ENCODE results near the gene PURB. TPM values are rescaled to one million over a fixed set of nuclear protein-coding genes. Genes with fewer than 3 reads are reported as not detected.

The PURB gene
- total RNA-seq, 1 experiment from 2014 or later = 21.3 TPM

DNA sequence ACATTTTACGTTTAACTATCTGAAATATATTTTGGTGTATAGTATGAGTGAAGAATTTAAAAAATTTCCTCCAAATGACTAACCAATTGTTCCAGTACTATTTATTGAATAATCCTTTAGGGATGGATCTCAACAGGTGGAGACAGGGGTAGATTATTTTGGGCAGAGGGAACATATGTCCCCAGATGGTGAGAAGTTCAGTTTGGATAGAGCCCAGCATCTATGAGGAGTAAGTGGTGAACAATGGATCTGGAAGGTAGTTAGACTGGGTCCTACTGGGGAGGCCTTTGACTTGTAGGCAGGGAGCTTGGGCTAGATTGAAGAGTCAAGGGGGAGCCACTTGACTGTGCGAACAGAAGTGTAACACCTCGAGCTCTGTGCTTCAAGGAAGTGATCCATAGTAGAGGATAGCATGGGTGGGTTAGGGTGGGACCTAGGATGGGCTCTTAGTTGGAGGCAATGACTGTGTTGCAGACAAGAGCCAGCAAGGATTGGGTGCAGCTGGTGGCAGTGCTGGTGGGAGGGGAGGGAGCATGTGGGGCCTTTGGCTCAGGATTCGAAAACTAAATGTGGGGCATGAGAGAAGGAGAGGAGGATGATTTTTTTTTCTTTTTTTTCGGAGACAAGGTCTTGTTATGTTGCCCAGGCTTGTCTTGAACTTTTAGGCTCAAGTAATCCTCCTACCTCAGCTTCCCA is 3.9 kb upstream of the PURB start:
- Histone ChIP-seq H2BK12ac (ENCODE audit: insufficient read length, low read depth, low read length) (no peak overlapping the region), H3T11ph (ENCODE audit: low read length) (no peak overlapping the region), H3K79me1 (ENCODE audit: insufficient read depth, low read depth, low read length, poor library complexity, severe bottlenecking) (no peaks in the 10 kb centered on the region), H2BK120ac (ENCODE audit: low read depth, low read length, poor library complexity, severe bottlenecking) (no peak overlapping the region), H4K8ac (replicated peaks; ENCODE audit: insufficient read length, low read depth, low read length) (no peak overlapping the region), H3K27ac (ENCODE audit: insufficient read length, low read depth, low read length) (no peak overlapping the region), H3K23me2 (ENCODE audit: insufficient read length, low read depth, low read length, poor library complexity, severe bottlenecking) (peaks cover 9% of the 10 kb centered on the region), H4K20me1 (ENCODE audit: control insufficient read depth, insufficient read depth, insufficient read length) (no peaks in the 10 kb centered on the region), H3K9me3 (ENCODE audit: control insufficient read depth, low read depth, low read length) (no peaks in the 10 kb centered on the region), H4K91ac (ENCODE audit: insufficient read length, low read depth, low read length) (no peak overlapping the region), H3K27me3 (ENCODE audit: insufficient read depth, low read length) (no peaks in the 10 kb centered on the region), H3K4me2 (ENCODE audit: insufficient read depth, insufficient read length, low read length) (no peak overlapping the region), H3K56ac (ENCODE audit: insufficient read length, low read depth, low read length) (no peak overlapping the region), H2AFZ (ENCODE audit: low read length) (no peak overlapping the region), H4K5ac (ENCODE audit: insufficient read length, low read depth, low read length) (no peak overlapping the region), H3K4ac (ENCODE audit: low read depth, low read length) (no peak overlapping the region), H3K79me2 (ENCODE audit: insufficient read depth, low read length) (no peaks in the 10 kb centered on the region; the same call in 1 of the 2 replicates), H3K23ac (ENCODE audit: insufficient read length, low read depth, low read length) (no peak overlapping the region), H2BK15ac (ENCODE audit: low read depth, low read length) (no peak overlapping the region), H3K4me1 (ENCODE audit: insufficient read depth, low read length) (no peaks in the 10 kb centered on the region), H3K18ac (ENCODE audit: insufficient read length, low read depth, low read length) (no peak overlapping the region), H2AK5ac (ENCODE audit: insufficient read length, low read length) (no peak overlapping the region), H2BK5ac (ENCODE audit: insufficient read length, low read length) (no peak overlapping the region), H3K9ac (ENCODE audit: extremely low read depth, insufficient read length, low read length) (no peak overlapping the region), H3K14ac (ENCODE audit: insufficient read depth, low read length) (no peak overlapping the region), H2BK20ac (ENCODE audit: low read depth, low read length, poor library complexity, severe bottlenecking) (no peak overlapping the region)
- Mint-ChIP-seq H3K4me1 (peaks cover 7% of the 10 kb centered on the region in 2 experiments), H3K9me3 (no peaks in the 10 kb centered on the region; a peak in 2 of 5 replicates), H3K36me3 (ENCODE audit: insufficient read depth in 1 of 3, low read depth in 3 of 3) (peaks cover 3% of the 10 kb centered on the region in 3 experiments; a peak in 6 of 7 replicates), H3K4me3 (no peak overlapping the region), H3K27ac (0 out of 7 replicates have a peak overlapping the region, but pooled peaks of 1 of the 3 experiments have one; percentile 49), H3K27me3 (ENCODE audit: low read depth) (peaks cover 6% of the 10 kb centered on the region)
- TF ChIP-seq, protein P1, sequence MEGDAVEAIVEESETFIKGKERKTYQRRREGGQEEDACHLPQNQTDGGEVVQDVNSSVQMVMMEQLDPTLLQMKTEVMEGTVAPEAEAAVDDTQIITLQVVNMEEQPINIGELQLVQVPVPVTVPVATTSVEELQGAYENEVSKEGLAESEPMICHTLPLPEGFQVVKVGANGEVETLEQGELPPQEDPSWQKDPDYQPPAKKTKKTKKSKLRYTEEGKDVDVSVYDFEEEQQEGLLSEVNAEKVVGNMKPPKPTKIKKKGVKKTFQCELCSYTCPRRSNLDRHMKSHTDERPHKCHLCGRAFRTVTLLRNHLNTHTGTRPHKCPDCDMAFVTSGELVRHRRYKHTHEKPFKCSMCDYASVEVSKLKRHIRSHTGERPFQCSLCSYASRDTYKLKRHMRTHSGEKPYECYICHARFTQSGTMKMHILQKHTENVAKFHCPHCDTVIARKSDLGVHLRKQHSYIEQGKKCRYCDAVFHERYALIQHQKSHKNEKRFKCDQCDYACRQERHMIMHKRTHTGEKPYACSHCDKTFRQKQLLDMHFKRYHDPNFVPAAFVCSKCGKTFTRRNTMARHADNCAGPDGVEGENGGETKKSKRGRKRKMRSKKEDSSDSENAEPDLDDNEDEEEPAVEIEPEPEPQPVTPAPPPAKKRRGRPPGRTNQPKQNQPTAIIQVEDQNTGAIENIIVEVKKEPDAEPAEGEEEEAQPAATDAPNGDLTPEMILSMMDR (conservative IDR thresholded peaks at IDR 0.05) = no peak
- no peak for DNase-seq
- no CpG with 5 or more reads among the region's 5 CpGs for WGBS (ENCODE audit: extremely low coverage, insufficient read length, low lambda C conversion rate)

All from H9 (cell line).